Left lobe of liver (tissue), 2 donors: ENCODE results near the gene DNLZ. TPM values are rescaled to one million over a fixed set of nuclear protein-coding genes. Genes with fewer than 3 reads are reported as not detected.

Experiments
- ATAC-seq: fragments of 200-7000 bp; cut with Tn5 transposase; one replicate; pipeline ENCODE4 v1.9.1; 2020; ENCODE audit warnings: mild to moderate bottlenecking, moderate library complexity
- DNase-seq: peaks from one replicate; pipeline ENCODE4 v3.0.0-alpha.2; 2020; ENCODE audit warnings: low spot score
- total RNA-seq: library from RNA; stranded (reverse); gene quantifications from one replicate; pipeline ENCODE4 v1.2.1, GENCODE V29; 2021
- donor health status: DM: no; HTN: no; CAD: no; lungs with moderate emphysema.
- donor health status: DM: no; HTN: yes; CAD: no.

DNLZ gene
- total RNA-seq, 1 donor from 2014 or later, result 13.8 TPM

GRCh38 chr9:136346157-136346481 is 17.4 kb downstream of the DNLZ start:
- ATAC-seq (no peak), DNase-seq (no peak)

- ATAC-seq (peak; percentile 73), DNase-seq (peak; percentile 81)
Measured at GRCh38 chr9:136345281-136346156, 18.0 kb downstream of the DNLZ start.

- ATAC-seq, result no peak
- no peak for DNase-seq
Measured at GRCh38 chr9:136344544-136345280, 18.8 kb downstream of the DNLZ start.

- ATAC-seq (no peak), DNase-seq (no peak)
Measured at GRCh38 chr9:136343884-136344269, 19.7 kb downstream of the DNLZ start.

- ATAC-seq (peak; percentile 36), DNase-seq (no peak)
Measured at GRCh38 chr9:136343121-136343883, 20.2 kb downstream of the DNLZ start.

GRCh38 chr9:136342181-136343120 is 21.1 kb downstream of the DNLZ start:
- ATAC-seq (peak; percentile 63), DNase-seq (peak; percentile 88)

- ATAC-seq, result no peak
Measured at GRCh38 chr9:136341769-136342168, 21.8 kb downstream of the DNLZ start.

GRCh38 chr9:136341042-136341655 is 22.4 kb downstream of the DNLZ start:
- ATAC-seq (peak; percentile 45), DNase-seq (peak; percentile 85)

More at GRCh38 chr9:136341769-136342168, 21.8 kb downstream of the DNLZ start:
- DNase-seq, result no peak

GRCh38 chr9:136340356-136341041 is 23.0 kb downstream of the DNLZ start:
- no peak for ATAC-seq
- DNase-seq, result no peak

GRCh38 chr9:136339958-136340310 is 23.6 kb downstream of the DNLZ start:
- no peak for ATAC-seq

GRCh38 chr9:136339173-136339957 is 24.2 kb downstream of the DNLZ start:
- DNase-seq (peak; percentile 81), ATAC-seq (peak; percentile 75)

More at GRCh38 chr9:136339958-136340310, 23.6 kb downstream of the DNLZ start:
- DNase-seq, result no peak

- no peak for DNase-seq
- no peak for ATAC-seq
Measured at GRCh38 chr9:136338511-136338910, 25.0 kb downstream of the DNLZ start.

- DNase-seq (no peak), ATAC-seq (no peak)
Measured at GRCh38 chr9:136337416-136338395, 25.8 kb downstream of the DNLZ start.

- DNase-seq, result no peak
Measured at GRCh38 chr9:136336881-136337280, 26.7 kb downstream of the DNLZ start.

GRCh38 chr9:136336156-136336870 is 27.2 kb downstream of the DNLZ start:
- DNase-seq (no peak), ATAC-seq (no peak)

More at GRCh38 chr9:136336881-136337280, 26.7 kb downstream of the DNLZ start:
- no peak for ATAC-seq
